Adrenal gland (tissue), 12 donors: ENCODE data around the gene C1QTNF1. TPM values are rescaled to one million over a fixed set of nuclear protein-coding genes. Genes with fewer than 3 reads are reported as not detected.

Source experiments
- DNase-seq, 7 donors: peaks; one replicate each; pipeline ENCODE4 v3.0.0-alpha.2; 2019 to 2020
- H3K27ac ChIP-seq, 5 donors: fragments of 200-600 bp; sonication (generic) in 4 of 5; 1 replicate in 3 of 5; 2 replicates in 2 of 5; pipeline versions ENCODE4 v1.5.1 to v1.8.0; 2016 to 2020; ENCODE audit warnings: mild to moderate bottlenecking in 1 of 5
- H3K27me3 ChIP-seq: fragments of 200-600 bp; 2 replicates; pipeline ENCODE4 v1.8.0; 2021
- H3K36me3 ChIP-seq, 2 donors: fragments of 200-600 bp; replicated peaks in 1 of 2; 1 replicate in 1 of 2; 2 replicates in 1 of 2; pipeline versions ENCODE4 v1.5.1 to v1.8.0; 2018 to 2022
- H3K4me1 ChIP-seq, 2 donors: fragments of 200-600 bp; replicated peaks in 1 of 2; 1 replicate in 1 of 2; 2 replicates in 1 of 2; pipeline versions ENCODE4 v1.5.1 to v1.8.0; 2018 to 2021
- H3K4me3 ChIP-seq, 4 donors: fragments of 200-600 bp; sonication (generic) in 3 of 4; one replicate each; pipeline ENCODE4 v1.5.1; 2016 to 2018
- H3K9me3 ChIP-seq, 3 donors: fragments of 200-600 bp; sonication (generic) in 1 of 3; replicated peaks in 1 of 3; 1 replicate in 2 of 3; 2 replicates in 1 of 3; pipeline versions ENCODE4 v1.5.1 to v1.8.0; 2016 to 2021
- POLR2A ChIP-seq, 2 donors: fragments of 450-650 bp; IDR thresholded peaks; one replicate each; pipeline ENCODE4 v1.6.1; 2017; ENCODE audit warnings: antibody characterized with exemption in 2 of 2, mild to moderate bottlenecking in 2 of 2, moderate library complexity in 1 of 2
- WGBS, 4 donors: extraction: QIAGEN DNeasy Blood & Tissue Kit in 2 of 4; methylation state at CpG; one replicate each; pipeline versions ENCODE4 v1.1.5 to v1.1.7; 2013 to 2017; 5-methylcytosine and 5-hydroxymethylcytosine counted together
- intact Hi-C, 2 donors: fragments of 100-400 bp; cut with DNase I; formaldehyde crosslinking; loops; one replicate each; pipeline versions ENCODE4 v1.14.1 to v1.15.0; 2022 to 2023
- polyA plus RNA-seq, 3 donors: library from polyadenylated mRNA; stranded (reverse); fragments of 200-250 nt in 2 of 3; fragments of 350-450 nt in 1 of 3; fragmentation: Illumina TruSeq in 1 of 3; extraction: RNeasy Lipid Tissue Mini Kit (QIAGEN cat#74804) in 1 of 3; gene quantifications; one replicate each; pipeline ENCODE4 v1.2.3, GENCODE V29; 2013 to 2014
- total RNA-seq, 9 donors: library from RNA; depleted of rRNA in 4 of 9; stranded (reverse); fragments of >200 nt in 4 of 9; fragments of 120-200 nt in 1 of 9; fragmentation: NEBNext Ultra II Directional in 1 of 9; extraction: Animal tissue kit (Norgen Biotek cat#: 25700) in 1 of 9; gene quantifications; one replicate each; pipeline versions ENCODE4 v1.1.0 to v1.2.4, GENCODE V29; 2013 to 2023
- TF ChIP-seq, protein P1 (sequence below), 6 experiments: fragments of 450-650 bp in 4 of 6; fragments of 200-600 bp in 2 of 6; sonication (generic) in 1 of 6; IDR thresholded peaks; 1 replicate in 5 of 6; 2 replicates in 1 of 6; pipeline versions ENCODE4 v1.5.1 to v1.8.0; 2016 to 2021; ENCODE audit warnings: antibody characterized with exemption in 6 of 6, mild to moderate bottlenecking in 2 of 6, moderate library complexity in 1 of 6
- donor health status: healthy with polysubstance abuse.
- donor health status: Bipolar disorder and iron deficiency.
- donor health status: DM: yes; HTN: yes; CAD: no.
- donor health status: DM: no; HTN: no; CAD: no.
- donor health status: DM: no; HTN: no; CAD: no.
- donor health status: DM: yes; HTN: yes; CAD: no.

The C1QTNF1 gene
- total and polyA plus RNA-seq, 12 donors: 17.2 to 175 (median 120) TPM

DNA sequence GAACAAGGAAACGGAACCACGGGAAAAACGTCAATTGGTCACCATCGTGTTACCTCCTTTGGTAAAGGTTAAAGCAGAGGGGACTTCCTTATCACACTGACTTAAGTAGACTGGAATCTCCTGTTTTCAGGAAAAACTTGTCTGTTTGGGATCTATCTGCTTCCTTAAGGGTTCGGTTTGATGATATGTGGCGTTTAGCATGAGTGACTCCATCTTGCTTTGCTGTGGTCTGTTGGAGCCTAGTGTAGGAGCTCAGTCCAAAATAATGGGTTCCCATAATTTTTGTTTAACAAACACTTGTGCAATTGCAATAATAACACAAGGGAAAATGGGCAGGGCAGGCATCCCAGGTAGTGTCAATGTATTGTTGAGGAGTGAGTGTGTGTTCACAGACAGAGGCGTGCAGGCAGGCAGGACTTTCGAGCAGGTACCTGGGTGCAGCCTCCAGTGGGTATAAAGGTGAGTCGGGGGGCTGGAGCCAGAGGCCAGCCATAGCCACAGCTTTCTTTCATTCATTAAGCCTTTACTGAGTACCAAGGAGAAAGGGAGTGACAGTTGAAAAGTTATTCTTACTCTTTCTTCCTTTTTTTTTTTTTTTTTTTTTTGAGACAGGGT, 46.4 kb downstream of the C1QTNF1 start:
- DNase-seq: no peak
- intact Hi-C loops: no loop called here
- TF ChIP-seq POLR2A (IDR thresholded peaks at IDR 0.05): no peak
- TF ChIP-seq, protein P1, sequence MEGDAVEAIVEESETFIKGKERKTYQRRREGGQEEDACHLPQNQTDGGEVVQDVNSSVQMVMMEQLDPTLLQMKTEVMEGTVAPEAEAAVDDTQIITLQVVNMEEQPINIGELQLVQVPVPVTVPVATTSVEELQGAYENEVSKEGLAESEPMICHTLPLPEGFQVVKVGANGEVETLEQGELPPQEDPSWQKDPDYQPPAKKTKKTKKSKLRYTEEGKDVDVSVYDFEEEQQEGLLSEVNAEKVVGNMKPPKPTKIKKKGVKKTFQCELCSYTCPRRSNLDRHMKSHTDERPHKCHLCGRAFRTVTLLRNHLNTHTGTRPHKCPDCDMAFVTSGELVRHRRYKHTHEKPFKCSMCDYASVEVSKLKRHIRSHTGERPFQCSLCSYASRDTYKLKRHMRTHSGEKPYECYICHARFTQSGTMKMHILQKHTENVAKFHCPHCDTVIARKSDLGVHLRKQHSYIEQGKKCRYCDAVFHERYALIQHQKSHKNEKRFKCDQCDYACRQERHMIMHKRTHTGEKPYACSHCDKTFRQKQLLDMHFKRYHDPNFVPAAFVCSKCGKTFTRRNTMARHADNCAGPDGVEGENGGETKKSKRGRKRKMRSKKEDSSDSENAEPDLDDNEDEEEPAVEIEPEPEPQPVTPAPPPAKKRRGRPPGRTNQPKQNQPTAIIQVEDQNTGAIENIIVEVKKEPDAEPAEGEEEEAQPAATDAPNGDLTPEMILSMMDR (IDR thresholded peaks at IDR 0.05): no peak
- peaks cover 4 to 9% of the 10 kb centered on the region in 2 donors for H3K4me1 ChIP-seq
- no peak overlapping the region for H3K27ac ChIP-seq
- H3K4me3 ChIP-seq: no peak overlapping the region
- no peaks in the 10 kb centered on the region for H3K9me3 ChIP-seq
- H3K27me3 ChIP-seq: no peaks in the 10 kb centered on the region
- no peaks in the 10 kb centered on the region for H3K36me3 ChIP-seq
- WGBS, 4 donors: 87 to 88% (median 88%) methylated on average over 9 of the region's 9 CpGs

DNA sequence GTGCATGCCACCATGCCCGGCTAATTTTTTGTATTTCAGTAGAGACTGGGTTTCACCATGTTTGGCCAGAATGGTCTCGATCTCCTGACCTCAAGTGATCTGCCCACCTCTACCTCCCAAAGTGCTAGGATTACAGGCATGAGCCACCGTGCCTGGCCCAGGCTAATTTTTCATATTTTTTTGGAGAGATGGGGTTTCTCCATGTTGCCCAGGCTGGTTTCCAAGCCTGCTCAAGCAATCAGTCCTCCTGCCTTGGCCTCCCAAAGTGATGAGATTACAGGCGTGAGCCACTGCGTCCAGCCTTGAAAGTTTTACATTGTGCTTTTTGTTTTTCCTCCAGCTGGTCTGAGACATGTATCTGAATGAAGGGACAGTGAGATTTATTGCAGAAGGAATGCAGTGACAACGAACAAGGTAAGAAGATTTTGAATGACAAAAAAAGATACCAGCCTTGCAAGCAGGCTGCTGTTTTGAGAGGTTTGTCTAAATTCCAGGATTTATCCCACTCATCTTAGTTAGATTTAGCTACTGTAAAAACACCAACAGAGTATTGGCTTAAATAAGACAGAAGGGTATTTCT, 47.3 kb downstream of the C1QTNF1 start:
- TF ChIP-seq POLR2A (IDR thresholded peaks at IDR 0.05): no peak
- TF ChIP-seq, protein P1 (IDR thresholded peaks at IDR 0.05): no peak
- intact Hi-C loops: no loop called here
- Histone ChIP-seq H3K27me3 (no peaks in the 10 kb centered on the region), H3K36me3 (no peaks in the 10 kb centered on the region), H3K4me1 (peaks cover 9 to 18% of the 10 kb centered on the region in 2 donors), H3K9me3 (no peaks in the 10 kb centered on the region), H3K27ac (no peak overlapping the region), H3K4me3 (no peak overlapping the region)
- DNase-seq: no peak
- 69 to 88% (median 85%) methylated on average over 6 of the region's 6 CpGs for WGBS, 4 donors

DNA sequence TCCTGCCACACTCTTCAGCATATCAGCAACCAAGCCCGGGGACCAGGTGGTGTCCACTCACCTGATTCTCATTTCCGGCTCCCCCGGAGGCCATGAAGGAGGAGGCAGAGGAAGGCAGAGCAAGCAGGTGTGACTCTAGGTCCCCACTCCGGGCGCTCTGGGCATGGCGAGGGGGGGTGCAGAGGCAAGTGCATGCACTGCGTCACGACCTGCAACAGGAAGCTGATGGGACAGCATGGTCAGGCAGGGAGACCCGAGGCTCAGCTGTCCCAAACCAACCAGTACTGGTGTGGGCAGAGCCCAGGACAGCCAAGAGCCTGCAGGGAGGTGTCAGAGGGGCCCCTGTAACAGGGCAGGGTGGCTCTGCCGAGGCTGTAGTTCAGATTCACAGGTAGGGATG, 48.6 kb downstream of the C1QTNF1 start:
- Histone ChIP-seq H3K4me3 (no peak overlapping the region), H3K27me3 (no peaks in the 10 kb centered on the region), H3K9me3 (no peaks in the 10 kb centered on the region), H3K4me1 (peaks cover 9 to 22% of the 10 kb centered on the region in 2 donors), H3K36me3 (no peaks in the 10 kb centered on the region), H3K27ac (no peak overlapping the region)
- no peak for TF ChIP-seq POLR2A (IDR thresholded peaks at IDR 0.05)
- TF ChIP-seq, protein P1 (IDR thresholded peaks at IDR 0.05): no peak
- intact Hi-C loops: no loop called here
- DNase-seq: no peak
- 88 to 97% (median 91%) methylated on average over 5 to 10 of the region's 10 CpGs for WGBS, 4 donors

DNA sequence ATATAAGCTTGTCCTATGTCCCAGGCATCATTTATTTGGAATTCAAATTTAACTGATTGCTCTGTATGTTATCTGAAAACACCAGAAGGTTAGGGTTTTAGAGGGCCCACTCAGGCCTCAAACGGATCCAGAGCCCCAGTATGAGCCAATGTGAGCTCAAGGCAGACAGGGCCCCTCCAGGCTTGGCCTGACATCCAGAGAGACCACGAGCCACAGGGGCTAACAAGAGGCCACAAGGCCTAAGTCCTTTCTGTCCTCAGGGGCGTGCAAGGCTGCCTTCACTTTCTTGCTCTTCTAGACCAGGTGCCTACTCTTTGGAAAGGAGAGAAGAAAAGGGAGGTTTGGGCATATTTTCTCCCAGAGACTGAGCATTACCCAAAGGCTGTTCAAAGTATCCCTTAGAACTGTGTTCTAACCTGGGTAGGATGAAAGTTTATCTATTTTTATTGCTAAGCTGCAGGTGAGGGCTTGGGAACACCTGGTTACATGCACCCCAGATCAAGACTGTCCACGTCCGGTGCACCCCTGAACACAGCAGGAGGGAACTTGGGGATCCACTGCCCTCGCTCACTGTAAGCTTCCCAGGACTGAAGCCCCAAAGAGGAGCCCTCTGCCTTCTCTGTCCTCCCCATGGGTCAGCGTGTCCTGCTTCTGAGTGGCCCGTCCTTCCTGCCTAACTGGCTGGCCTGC, 49.2 kb downstream of the C1QTNF1 start:
- intact Hi-C loops: no loop called here

More for the DNA sequence above, 49.2 kb downstream of the C1QTNF1 start:
- Histone ChIP-seq H3K27me3 (no peaks in the 10 kb centered on the region), H3K27ac (no peak overlapping the region), H3K9me3 (no peaks in the 10 kb centered on the region), H3K4me1 (peaks cover 9 to 22% of the 10 kb centered on the region in 2 donors), H3K36me3 (peaks cover 0 to 3% of the 10 kb centered on the region in 2 donors), H3K4me3 (no peak overlapping the region)
- 95 to 100% (median 97%) methylated on average over 3 to 8 of the region's 8 CpGs for WGBS, 4 donors
- TF ChIP-seq POLR2A (IDR thresholded peaks at IDR 0.05): no peak
- TF ChIP-seq, protein P1 (IDR thresholded peaks at IDR 0.05): no peak
- DNase-seq: no peak
